Spinal cord (tissue), 10 donors: ENCODE results near the gene KIRREL1. TPM values are rescaled to one million over a fixed set of nuclear protein-coding genes. Genes with fewer than 3 reads are reported as not detected.

ENCODE experiments used
- DNase-seq, 6 donors: peaks; one replicate each; pipeline versions ENCODE4 v3.0.0 to v3.0.0-alpha.2; 2013 to 2015; ENCODE audit warnings: low spot score in 6 of 6, low read depth in 4 of 6
- H3K27ac ChIP-seq: one replicate; pipeline ENCODE4 v1.5.1; 2013; ENCODE audit warnings: low read depth, low read length, control low read depth
- H3K27me3 ChIP-seq: one replicate; pipeline ENCODE4 v1.6.1; 2013; ENCODE audit warnings: low read length; ENCODE audit not compliant: control insufficient read depth, insufficient read depth
- H3K36me3 ChIP-seq: one replicate; pipeline ENCODE4 v1.6.1; 2013; ENCODE audit warnings: low read length; ENCODE audit not compliant: control insufficient read depth, insufficient read depth
- H3K4me1 ChIP-seq: one replicate; pipeline ENCODE4 v1.6.1; 2013; ENCODE audit warnings: low read length; ENCODE audit not compliant: control insufficient read depth, insufficient read depth
- H3K4me3 ChIP-seq: one replicate; pipeline ENCODE4 v1.5.1; 2013; ENCODE audit warnings: low read depth, low read length, control low read depth
- H3K9me3 ChIP-seq: one replicate; pipeline ENCODE4 v1.6.1; 2013; ENCODE audit warnings: low read length; ENCODE audit not compliant: control insufficient read depth, insufficient read depth
- WGBS: methylation state at CpG from one replicate; pipeline ENCODE4 v1.1.5; 2013; ENCODE audit warnings: missing lambda C conversion rate; ENCODE audit not compliant: insufficient coverage; 5-methylcytosine and 5-hydroxymethylcytosine counted together
- polyA plus RNA-seq, 2 donors: library from polyadenylated mRNA; unstranded; fragments of 120-200 nt; gene quantifications; one replicate each; pipeline ENCODE4 v1.2.1, GENCODE V29; 2013; ENCODE audit not compliant: insufficient read length in 2 of 2
- total RNA-seq, 2 donors: library from RNA; depleted of rRNA in 1 of 2; stranded (reverse); fragments of 120-200 nt in 1 of 2; fragments of >200 nt in 1 of 2; gene quantifications; one replicate each; pipeline versions ENCODE4 v1.2.3 to v1.2.4, GENCODE V29; 2013 to 2014
- donor health status: healthy.

The KIRREL1 gene
- total and polyA plus RNA-seq, 4 donors = 21.6 to 40.2 (median 29.2) TPM

DNA sequence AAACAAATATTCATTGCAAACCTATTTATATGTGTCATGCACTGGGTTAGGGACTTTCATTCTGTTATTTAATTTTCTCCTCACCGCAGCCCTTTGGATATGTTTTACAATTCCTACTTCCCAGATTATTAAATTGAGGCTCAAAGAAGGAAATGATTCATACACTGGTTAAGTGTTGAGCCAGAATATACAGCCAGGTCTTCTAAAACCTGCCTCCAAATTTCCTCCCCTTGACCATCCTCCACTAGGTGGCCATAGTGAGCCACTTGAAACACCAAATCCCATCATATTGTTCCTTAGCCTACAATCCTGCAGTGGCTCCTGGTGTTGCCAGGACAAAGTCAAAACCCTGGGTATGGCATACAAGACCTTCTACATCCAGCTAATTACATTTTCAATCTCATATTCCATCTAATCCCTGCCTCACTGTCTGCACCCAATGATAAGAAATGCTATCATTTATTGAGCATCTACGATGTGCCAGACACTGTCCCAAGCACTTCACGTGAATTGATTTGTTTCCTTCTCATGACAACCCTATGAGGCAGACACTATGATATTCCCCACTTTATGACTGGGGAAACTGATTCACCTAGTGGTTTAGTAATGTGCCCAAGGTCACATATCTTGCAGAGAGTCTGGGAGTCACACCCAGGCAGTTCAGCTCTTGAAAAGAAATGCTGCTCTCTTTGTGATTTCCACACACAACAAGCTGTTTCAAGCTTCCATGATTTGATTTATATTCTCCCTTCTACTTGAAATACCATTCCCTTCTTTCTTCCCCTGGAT lies 23.6 kb upstream of the KIRREL1 start:
- H3K9me3 ChIP-seq = no peaks in the 10 kb centered on the region
- peak in 3 of 6 donors; percentile 39 to 89 (median 71) for DNase-seq
- no peaks in the 10 kb centered on the region for H3K27me3 ChIP-seq
- no peak overlapping the region for H3K27ac ChIP-seq
- 80% methylated on average over 1 of the region's 3 CpGs for WGBS
- no peaks in the 10 kb centered on the region for H3K36me3 ChIP-seq
- H3K4me1 ChIP-seq = peaks cover 7% of the 10 kb centered on the region
- no peak overlapping the region for H3K4me3 ChIP-seq

DNA sequence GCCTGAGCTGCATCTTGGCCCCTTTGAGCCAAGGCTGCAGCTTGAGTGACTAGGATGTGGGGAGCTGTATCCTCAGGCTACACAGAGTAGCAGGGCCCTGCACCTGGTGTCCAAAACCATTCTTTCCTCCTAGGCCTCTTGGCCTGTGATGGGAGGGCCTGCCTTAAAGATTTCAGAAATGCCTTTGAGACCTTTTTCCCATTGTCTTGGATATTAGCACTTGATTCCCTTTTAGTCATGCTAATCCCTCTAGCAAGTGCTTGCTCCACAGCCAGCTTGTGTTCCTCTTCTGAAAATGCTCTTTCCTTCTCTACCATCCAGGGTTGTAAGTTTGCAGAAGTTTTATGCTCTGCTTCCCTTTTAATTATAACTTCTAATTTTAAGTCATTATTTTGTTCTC lies 21.7 kb upstream of the KIRREL1 start:
- H3K27me3 ChIP-seq = no peaks in the 10 kb centered on the region
- peaks cover 2% of the 10 kb centered on the region for H3K9me3 ChIP-seq
- no peaks in the 10 kb centered on the region for H3K36me3 ChIP-seq
- no peak overlapping the region for H3K27ac ChIP-seq
- peaks cover 7% of the 10 kb centered on the region for H3K4me1 ChIP-seq
- no peak for DNase-seq
- H3K4me3 ChIP-seq = no peak overlapping the region

DNA sequence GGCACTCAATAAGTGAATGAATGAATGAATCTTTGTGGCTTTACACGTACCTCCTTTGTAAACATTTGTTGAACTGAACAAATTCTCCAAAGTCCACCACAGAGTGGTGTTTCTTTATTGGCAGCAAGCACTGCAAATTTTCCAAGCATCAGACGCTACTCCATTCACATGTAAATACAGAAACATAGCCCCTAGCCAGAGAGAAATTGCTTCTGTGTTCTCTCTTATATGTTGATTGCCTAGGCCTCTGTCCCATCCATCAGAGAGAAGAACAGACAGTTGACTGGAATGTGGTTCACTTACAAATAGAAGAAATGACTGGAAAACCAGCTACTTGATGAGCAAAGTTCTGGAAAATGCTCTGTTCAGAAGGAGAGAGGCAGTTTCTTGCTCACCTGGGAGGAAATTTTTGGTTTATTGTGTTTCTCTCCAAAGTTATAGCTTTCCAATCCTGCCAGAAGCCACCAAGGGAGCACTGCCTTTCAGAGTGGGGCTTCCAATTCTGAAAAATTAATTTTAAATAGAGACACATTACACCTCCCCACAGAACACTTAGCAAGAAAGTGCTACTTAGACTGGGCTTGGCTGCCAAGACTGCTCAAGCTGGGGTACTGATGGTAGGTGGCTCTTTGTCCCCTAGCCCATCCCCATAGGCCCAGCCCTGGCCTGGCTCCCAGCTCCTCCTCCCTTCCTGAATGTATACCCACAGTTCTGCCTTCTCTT lies 18.1 kb upstream of the KIRREL1 start:
- Histone ChIP-seq H3K4me3 (no peak overlapping the region), H3K36me3 (no peaks in the 10 kb centered on the region), H3K4me1 (peaks cover 12% of the 10 kb centered on the region), H3K9me3 (peaks cover 2% of the 10 kb centered on the region), H3K27ac (no peak overlapping the region), H3K27me3 (peaks cover 2% of the 10 kb centered on the region)
- peak in 2 of 6 donors; percentile 55 to 92 for DNase-seq
- WGBS = no CpG with 5 or more reads among the region's 2 CpGs

DNA sequence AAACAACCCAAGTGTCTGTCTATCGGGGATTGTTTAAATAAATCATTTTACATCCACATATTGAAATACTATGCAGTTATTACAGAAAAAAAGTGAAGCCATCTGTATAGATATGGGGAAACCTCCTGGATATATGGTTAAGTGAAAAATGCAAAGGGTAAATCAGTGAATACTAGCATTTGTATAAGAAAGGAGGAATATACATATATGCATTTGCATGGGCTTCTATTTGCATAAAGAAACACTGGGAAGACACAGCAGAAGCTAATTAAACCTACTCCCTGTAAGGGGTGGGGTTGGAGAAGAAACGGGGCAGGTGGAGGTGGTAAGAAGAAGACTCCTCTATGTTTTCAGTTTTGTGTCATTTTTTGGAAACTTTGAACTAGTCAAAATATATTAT lies 16.6 kb upstream of the KIRREL1 start:
- peaks cover 12% of the 10 kb centered on the region for H3K4me1 ChIP-seq
- peaks cover 2% of the 10 kb centered on the region for H3K9me3 ChIP-seq
- no CpG with 5 or more reads among the region's 2 CpGs for WGBS
- no peak overlapping the region for H3K4me3 ChIP-seq
- no peak for DNase-seq
- no peaks in the 10 kb centered on the region for H3K36me3 ChIP-seq
- no peak overlapping the region for H3K27ac ChIP-seq
- H3K27me3 ChIP-seq = peaks cover 2% of the 10 kb centered on the region

DNA sequence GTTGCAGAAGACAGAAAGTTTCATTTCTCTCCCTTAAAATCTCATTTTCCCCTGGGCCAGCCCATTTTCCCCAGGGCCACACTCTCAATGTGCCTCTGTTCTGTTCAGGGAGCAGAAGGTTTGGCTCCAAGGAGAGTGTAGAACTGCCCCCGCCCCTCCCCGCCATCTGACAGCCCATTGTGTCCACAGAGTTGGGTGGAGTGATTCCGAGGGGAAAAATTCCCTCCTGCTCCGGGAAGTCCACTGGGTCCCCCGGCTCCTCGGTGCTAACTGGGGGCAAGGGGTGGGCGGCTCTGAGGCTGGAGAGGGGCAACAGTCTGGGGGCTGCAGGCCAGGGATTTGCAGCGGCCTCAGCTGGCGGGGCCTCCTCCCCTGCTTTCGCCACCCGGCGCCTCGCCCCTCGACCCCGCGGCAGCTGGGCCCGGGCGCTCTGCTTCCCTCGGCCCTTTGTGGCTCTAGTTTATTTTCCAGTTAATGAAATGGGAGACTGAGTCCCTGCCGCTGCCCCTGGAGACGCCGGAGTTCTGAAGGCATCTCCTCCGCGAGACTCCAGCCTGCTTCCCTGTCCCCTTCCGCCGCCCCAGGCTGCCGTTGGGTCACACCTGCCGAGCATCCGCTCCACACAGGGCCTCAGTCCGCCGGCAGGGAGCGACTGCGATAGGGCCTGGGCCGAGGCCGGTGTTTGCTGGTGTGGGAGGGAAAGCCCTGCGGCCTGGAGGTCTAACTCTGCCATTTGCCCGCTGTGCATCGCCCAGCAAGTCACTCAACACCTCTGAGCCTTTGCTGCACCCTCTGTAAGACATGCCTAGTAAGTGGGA lies 14.7 kb upstream of the KIRREL1 start:
- Histone ChIP-seq H3K9me3 (peaks cover 2% of the 10 kb centered on the region), H3K27me3 (peaks cover 2% of the 10 kb centered on the region), H3K4me1 (peaks cover 12% of the 10 kb centered on the region), H3K27ac (no peak overlapping the region), H3K36me3 (no peaks in the 10 kb centered on the region), H3K4me3 (peak overlapping the region; percentile 13)
- DNase-seq = peak in 1 of 6 donors; percentile 59
- 10% methylated on average over 37 of the region's 38 CpGs for WGBS

DNA sequence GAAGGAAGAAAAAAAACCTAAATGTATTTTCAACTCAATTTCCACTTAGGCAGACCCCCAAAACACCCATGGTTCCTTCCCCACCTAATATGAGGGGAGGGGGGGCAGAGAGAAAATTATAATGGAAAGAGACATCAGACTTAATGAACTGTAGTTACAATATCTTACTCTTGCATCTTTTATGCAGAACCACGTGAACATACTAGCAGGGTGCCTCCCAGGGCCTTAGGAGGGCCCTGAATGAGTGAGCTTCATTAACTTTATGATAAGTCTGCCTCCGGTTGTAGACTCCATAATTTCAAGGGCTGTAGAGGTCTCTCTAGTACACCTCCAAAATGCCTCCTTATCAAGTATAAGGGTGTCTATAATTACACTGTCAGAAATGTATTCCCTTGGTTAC lies 11.3 kb upstream of the KIRREL1 start:
- WGBS = no CpG with 5 or more reads among the region's 2 CpGs
- peak in 1 of 6 donors; percentile 64 for DNase-seq
- peaks cover 2% of the 10 kb centered on the region for H3K27me3 ChIP-seq
- no peak overlapping the region for H3K4me3 ChIP-seq
- H3K36me3 ChIP-seq = no peaks in the 10 kb centered on the region
- H3K9me3 ChIP-seq = no peaks in the 10 kb centered on the region
- H3K27ac ChIP-seq = no peak overlapping the region
- peaks cover 12% of the 10 kb centered on the region for H3K4me1 ChIP-seq

DNA sequence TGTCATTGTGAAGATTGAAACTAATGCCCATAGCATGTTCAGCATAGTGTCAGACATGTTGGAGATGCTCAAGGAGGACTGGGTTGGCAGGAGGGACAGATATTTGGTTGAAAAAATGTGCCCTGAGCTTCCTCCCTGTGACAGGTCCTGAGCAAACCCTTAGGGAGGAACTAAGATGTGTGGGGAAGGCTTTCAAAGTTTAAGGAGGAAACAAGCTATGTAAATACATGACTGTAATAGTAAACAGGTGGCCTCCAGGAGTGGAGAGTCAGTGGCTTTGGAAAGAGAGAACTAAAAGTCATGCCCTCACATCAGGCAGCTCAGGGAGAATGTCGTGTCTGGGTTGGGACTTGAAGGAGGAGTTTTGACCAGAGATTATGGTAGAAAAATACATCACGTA lies 9.7 kb upstream of the KIRREL1 start:
- H3K27me3 ChIP-seq = peaks cover 2% of the 10 kb centered on the region
- no peaks in the 10 kb centered on the region for H3K9me3 ChIP-seq
- H3K36me3 ChIP-seq = no peaks in the 10 kb centered on the region
- peaks cover 5% of the 10 kb centered on the region for H3K4me1 ChIP-seq
- H3K4me3 ChIP-seq = no peak overlapping the region
- no peak for DNase-seq
- no peak overlapping the region for H3K27ac ChIP-seq
- WGBS = 81% methylated on average over 2 of the region's 2 CpGs

DNA sequence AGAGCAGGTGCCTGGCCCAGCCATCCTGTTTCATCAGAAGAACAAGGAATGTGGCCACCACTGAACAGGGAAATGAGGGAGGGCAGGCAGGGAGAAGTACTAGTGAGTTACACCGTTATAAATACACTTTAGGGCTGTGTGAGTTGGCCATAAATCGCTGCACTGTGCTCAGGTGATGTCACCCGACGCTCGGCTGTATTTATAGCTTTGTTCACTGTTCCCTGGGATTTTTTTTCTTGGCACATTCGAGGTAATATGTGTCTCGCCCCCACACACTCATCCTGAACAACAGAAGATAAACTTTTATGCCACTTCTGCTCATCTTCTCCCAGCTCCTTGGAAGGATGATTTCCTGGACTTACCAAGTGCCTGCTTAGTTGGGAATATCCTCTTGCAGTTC lies 9.0 kb upstream of the KIRREL1 start:
- H3K27ac ChIP-seq = no peak overlapping the region
- no peaks in the 10 kb centered on the region for H3K9me3 ChIP-seq
- DNase-seq = peak in 1 of 6 donors; percentile 64
- H3K4me1 ChIP-seq = no peaks in the 10 kb centered on the region
- no peaks in the 10 kb centered on the region for H3K36me3 ChIP-seq
- 35% methylated on average over 5 of the region's 7 CpGs for WGBS
- no peak overlapping the region for H3K4me3 ChIP-seq
- no peaks in the 10 kb centered on the region for H3K27me3 ChIP-seq

DNA sequence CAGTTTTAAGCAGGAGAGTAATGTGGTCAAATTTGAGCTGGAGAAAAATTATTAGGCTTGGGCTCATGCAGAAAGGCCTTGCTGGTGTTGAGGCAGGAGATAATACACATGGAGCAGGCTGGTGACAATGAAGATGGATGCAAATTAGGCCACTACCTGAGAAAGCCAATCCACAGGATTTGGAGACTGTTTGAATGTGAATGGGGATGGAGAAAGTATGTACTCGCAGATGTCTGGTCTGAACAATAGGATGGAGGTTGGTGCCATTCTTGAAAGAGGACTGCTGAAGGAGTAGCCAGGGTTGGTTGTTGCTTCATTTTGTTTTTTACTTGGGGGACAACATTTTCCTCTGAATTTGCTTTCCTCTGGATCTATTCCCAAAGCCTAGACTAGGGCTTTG lies 8.0 kb upstream of the KIRREL1 start:
- no peak for DNase-seq
- Histone ChIP-seq H3K27ac (no peak overlapping the region), H3K4me3 (no peak overlapping the region), H3K9me3 (no peaks in the 10 kb centered on the region), H3K27me3 (no peaks in the 10 kb centered on the region), H3K4me1 (no peaks in the 10 kb centered on the region), H3K36me3 (no peaks in the 10 kb centered on the region)
- WGBS = 100% methylated on average over 1 of the region's 1 CpG
